ENCODE data around the gene GSPT1.

GRCh38 chr16:11841026-11841425 lies 74.7 kb downstream of the GSPT1 start:
- TF ChIP-seq CTCF (conservative IDR thresholded peaks at IDR 0.05; ENCODE audit: low read length) (no peak), EZH2phosphoT487 (IDR thresholded peaks at IDR 0.05; ENCODE audit: borderline replicate concordance) (no peak)
